HepG2 (cell line): Measurements from ENCODE around the gene COX6A2. TPM values are rescaled to one million over a fixed set of nuclear protein-coding genes. Genes with fewer than 3 reads are reported as not detected.

Source experiments
- BCL3 ChIP-seq: sonication (generic); formaldehyde crosslinking; IDR thresholded peaks from 2 replicates; pipeline ENCODE4 v1.5.1; 2020; ENCODE audit warnings: mild to moderate bottlenecking, missing genetic modification reagents, moderate library complexity
- BHLHE40 ChIP-seq: IDR thresholded peaks from 2 replicates; pipeline ENCODE4 v1.6.1; 2011; ENCODE audit warnings: low read length, improper control_type of control experiment
- BRCA1 ChIP-seq: sonication (generic); formaldehyde crosslinking; IDR thresholded peaks from 2 replicates; pipeline ENCODE4 v1.4.0; 2020; ENCODE audit warnings: missing genetic modification reagents
- CBX1 ChIP-seq: IDR thresholded peaks from one replicate; pipeline ENCODE4 v1.6.1; 2016; ENCODE audit warnings: antibody characterized with exemption, low read depth
- ETV5 ChIP-seq: IDR thresholded peaks from 2 replicates; pipeline ENCODE4 v1.6.1; 2018; ENCODE audit warnings: missing biosample characterization, missing genetic modification reagents, inconsistent platforms, borderline replicate concordance
- FOXC1 ChIP-seq: sonication (generic); formaldehyde crosslinking; IDR thresholded peaks from 2 replicates; pipeline ENCODE4 v1.8.0; 2022; ENCODE audit warnings: mild to moderate bottlenecking, missing genetic modification reagents, borderline replicate concordance
- NCOA1 ChIP-seq: sonication (generic); formaldehyde crosslinking; IDR thresholded peaks from 2 replicates; pipeline ENCODE4 v1.9.0; 2021; ENCODE audit warnings: missing genetic modification reagents
- POLR2G ChIP-seq: fragments of 200-400 bp; formaldehyde crosslinking; IDR thresholded peaks from 2 replicates; pipeline ENCODE4 v1.6.1; 2018; ENCODE audit warnings: mild to moderate bottlenecking, low read depth, low read length, moderate library complexity
- RORA ChIP-seq: sonication (generic); formaldehyde crosslinking; IDR thresholded peaks from 2 replicates; pipeline ENCODE4 v1.5.0; 2020; ENCODE audit warnings: mild to moderate bottlenecking, missing genetic modification reagents, moderate library complexity
- SAP130 ChIP-seq: IDR thresholded peaks from 2 replicates; pipeline ENCODE4 v1.6.1; 2016; ENCODE audit warnings: low read depth
- SKI ChIP-seq: fragments of 450-650 bp; IDR thresholded peaks from one replicate; pipeline ENCODE4 v1.6.1; 2018; ENCODE audit warnings: mild to moderate bottlenecking; ENCODE audit not compliant: partially characterized antibody
- SP4 ChIP-seq: sonication (generic); formaldehyde crosslinking; IDR thresholded peaks from 2 replicates; pipeline ENCODE4 v1.8.1; 2023; ENCODE audit warnings: mild to moderate bottlenecking, missing genetic modification reagents
- SP5 ChIP-seq: IDR thresholded peaks from 2 replicates; pipeline ENCODE4 v1.6.1; 2016; ENCODE audit warnings: low read depth, borderline replicate concordance
- TEAD3 ChIP-seq: optimal IDR thresholded peaks from 2 replicates; pipeline ENCODE3; 2016; ENCODE audit warnings: borderline replicate concordance
- TFAP4 ChIP-seq: sonication (generic); IDR thresholded peaks from 2 replicates; pipeline ENCODE4 v1.6.1; 2016; ENCODE audit warnings: low read depth, borderline replicate concordance
- TRIM24 ChIP-seq: sonication (generic); formaldehyde crosslinking; IDR thresholded peaks from 2 replicates; pipeline ENCODE4 v1.8.0; 2022; ENCODE audit warnings: mild to moderate bottlenecking, missing genetic modification reagents
- YEATS2 ChIP-seq: sonication (generic); formaldehyde crosslinking; IDR thresholded peaks from 2 replicates; pipeline ENCODE4 v1.4.0; 2020; ENCODE audit warnings: missing genetic modification reagents, borderline replicate concordance
- ZBTB38 ChIP-seq: sonication (generic); formaldehyde crosslinking; IDR thresholded peaks from 2 replicates; pipeline ENCODE4 v1.5.1; 2020; ENCODE audit warnings: mild to moderate bottlenecking, missing genetic modification reagents
- ZC3H13 ChIP-seq: sonication (generic); formaldehyde crosslinking; IDR thresholded peaks from 2 replicates; pipeline ENCODE4 v1.8.1; 2023; ENCODE audit warnings: mild to moderate bottlenecking, missing genetic modification reagents, moderate library complexity
- ZNF382 ChIP-seq: sonication (generic); formaldehyde crosslinking; IDR thresholded peaks from 2 replicates; pipeline ENCODE4 v1.5.0; 2020; ENCODE audit warnings: missing genetic modification reagents, mild to moderate bottlenecking, borderline replicate concordance
- ZNF652 ChIP-seq: IDR thresholded peaks from 2 replicates; pipeline ENCODE4 v1.6.1; 2016; ENCODE audit warnings: low read depth, borderline replicate concordance
- ZNF687 ChIP-seq: sonication (generic); formaldehyde crosslinking; IDR thresholded peaks from 2 replicates; pipeline ENCODE4 v1.5.1; 2020; ENCODE audit warnings: mild to moderate bottlenecking, missing genetic modification reagents, moderate library complexity
- polyA plus RNA-seq, 8 experiments: library from polyadenylated mRNA; depleted of rRNA in 3 of 8; stranded (reverse) in 7 of 8; unstranded in 1 of 8; fragments of >200 nt; fragmentation: Illumina TruSeq in 4 of 8; extraction: Trizol in 4 of 8; gene quantifications; 2 replicates each; pipeline versions ENCODE4 v1.2.1 to v1.2.3, GENCODE V29; 2011 to 2016; ENCODE audit warnings: low read depth in 4 of 8, missing spikeins in 1 of 8, mixed read lengths in 1 of 8; ENCODE audit not compliant: insufficient read depth in 1 of 8
- total RNA-seq, 5 experiments: library from RNA; depleted of rRNA; stranded (reverse); fragments of >200 nt; fragmentation: Illumina TruSeq; extraction: Trizol; gene quantifications; 2 replicates each; pipeline ENCODE4 v1.2.3, GENCODE V29; 2016; ENCODE audit warnings: low read depth in 1 of 5
- TF ChIP-seq, protein P1 (sequence below): IDR thresholded peaks from 2 replicates; pipeline ENCODE4 v1.6.1; 2016; ENCODE audit warnings: missing genetic modification reagents, missing compliant biosample characterization
- TF ChIP-seq, protein P2 (sequence below): sonication (generic); formaldehyde crosslinking; IDR thresholded peaks from 2 replicates; pipeline ENCODE4 v1.8.0; 2023; ENCODE audit warnings: mild to moderate bottlenecking, missing genetic modification reagents

Gene COX6A2
- total and polyA plus RNA-seq, 2 of the 13 experiments (the other 11 are each of a cell fraction or from before 2014, with no cell fraction given): not detected

GRCh38 chr16:31451681-31452351, 23.7 kb upstream of the COX6A2 start (continued):
- no peak for TF ChIP-seq CBX1
- no peak for TF ChIP-seq TFAP4
- TF ChIP-seq, protein P1, sequence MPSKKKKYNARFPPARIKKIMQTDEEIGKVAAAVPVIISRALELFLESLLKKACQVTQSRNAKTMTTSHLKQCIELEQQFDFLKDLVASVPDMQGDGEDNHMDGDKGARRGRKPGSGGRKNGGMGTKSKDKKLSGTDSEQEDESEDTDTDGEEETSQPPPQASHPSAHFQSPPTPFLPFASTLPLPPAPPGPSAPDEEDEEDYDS (CRISPR knock-in tag): 0 out of 2 replicates have a peak, but pooled peaks have one; percentile 44
- TF ChIP-seq TEAD3 (CRISPR knock-in tag): no peak
- TF ChIP-seq SAP130 (CRISPR knock-in tag): peak; percentile 62
- no peak for TF ChIP-seq YEATS2 (CRISPR knock-in tag)
- TF ChIP-seq ZBTB38 (CRISPR knock-in tag): no peak
- no peak for TF ChIP-seq TRIM24 (CRISPR knock-in tag)
- TF ChIP-seq ZNF382: no peak
- no peak for TF ChIP-seq RORA (CRISPR knock-in tag)
- TF ChIP-seq FOXC1: peak; percentile 29; the same call in 1 of the 2 replicates
- TF ChIP-seq SP4 (CRISPR knock-in tag): no peak
- 0 out of 2 replicates have a peak, but pooled peaks have one; percentile 18 for TF ChIP-seq BHLHE40
- no peak for TF ChIP-seq NCOA1 (CRISPR knock-in tag)
- TF ChIP-seq BRCA1: no peak
- peak; percentile 56 for TF ChIP-seq POLR2G
- TF ChIP-seq ETV5 (CRISPR knock-in tag): peak; percentile 30; the same call in 1 of the 2 replicates
- TF ChIP-seq ZNF687 (CRISPR knock-in tag): peak; percentile 61
- TF ChIP-seq SP5: 0 out of 2 replicates have a peak, but pooled peaks have one; percentile 29
- no peak for TF ChIP-seq BCL3 (CRISPR knock-in tag)
- TF ChIP-seq, protein P2, sequence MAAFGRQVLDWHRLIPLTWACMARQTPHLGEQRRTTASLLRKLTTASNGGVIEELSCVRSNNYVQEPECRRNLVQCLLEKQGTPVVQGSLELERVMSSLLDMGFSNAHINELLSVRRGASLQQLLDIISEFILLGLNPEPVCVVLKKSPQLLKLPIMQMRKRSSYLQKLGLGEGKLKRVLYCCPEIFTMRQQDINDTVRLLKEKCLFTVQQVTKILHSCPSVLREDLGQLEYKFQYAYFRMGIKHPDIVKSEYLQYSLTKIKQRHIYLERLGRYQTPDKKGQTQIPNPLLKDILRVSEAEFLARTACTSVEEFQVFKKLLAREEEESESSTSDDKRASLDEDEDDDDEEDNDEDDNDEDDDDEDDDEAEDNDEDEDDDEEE: 0 out of 2 replicates have a peak, but pooled peaks have one; percentile 58
- no peak for TF ChIP-seq ZC3H13 (CRISPR knock-in tag)
- TF ChIP-seq SKI: no peak
- no peak for TF ChIP-seq ZNF652 (CRISPR knock-in tag)
